Panc1 (cell line): ENCODE measurements around the gene APPL2. TPM values are rescaled to one million over a fixed set of nuclear protein-coding genes. Genes with fewer than 3 reads are reported as not detected.

Experiments
- ATAC-seq: fragments of 200-7000 bp; cut with Tn5 transposase; 2 replicates; pipeline ENCODE4 v1.9.1; 2020; ENCODE audit warnings: mild to moderate bottlenecking, moderate library complexity
- BruUV-seq: library from RNA; stranded (reverse); fragments of 400-500 nt; replicated peaks from 2 replicates; lab custom pipeline; 2021; lab: Mats Ljungman, UMichigan
- CTCF ChIA-PET: fragments of 300-600 bp; sonication (Branson Sonifier 250); formaldehyde crosslinking; loops from one replicate; lab custom pipeline; 2022; ENCODE audit warnings: antibody characterized with exemption; lab: Charles Lee
- POLR2A ChIA-PET: fragments of 300-600 bp; sonication (Branson Sonifier 250); formaldehyde crosslinking; loops from one replicate; lab custom pipeline; 2022; ENCODE audit warnings: antibody characterized with exemption; lab: Charles Lee
- DNase-seq: peaks from one replicate; pipeline ENCODE4 v3.0.0-alpha.2; 2010; ENCODE audit warnings: low read depth, low spot score
- H3K27ac ChIP-seq: 2 replicates; pipeline ENCODE4 v1.5.1; 2011; ENCODE audit warnings: mild to moderate bottlenecking, low read length, inconsistent platforms
- H3K27me3 ChIP-seq: fragments of 200-500 bp; sonication (Bioruptor generic); 2 replicates; pipeline ENCODE4 v1.6.0; 2014; ENCODE audit warnings: low read length, inconsistent platforms; ENCODE audit not compliant: control insufficient read depth, insufficient read depth
- H3K36me3 ChIP-seq: fragments of 200-500 bp; sonication (Bioruptor generic); 2 replicates; pipeline ENCODE4 v1.5.1; 2014; ENCODE audit warnings: inconsistent platforms, mild to moderate bottlenecking, low read length, moderate library complexity; ENCODE audit not compliant: control insufficient read depth, insufficient read depth
- H3K4me1 ChIP-seq: 2 replicates; pipeline ENCODE4 v1.5.1; 2011; ENCODE audit warnings: inconsistent platforms, mild to moderate bottlenecking, low read length, moderate library complexity; ENCODE audit not compliant: control insufficient read depth, insufficient read depth
- H3K4me3 ChIP-seq, 2 experiments: 2 replicates each; pipeline ENCODE4 v1.5.1; 2011 to 2012; ENCODE audit warnings: low read depth in 2 of 2, low read length in 2 of 2, mild to moderate bottlenecking in 2 of 2, inconsistent platforms in 1 of 2, moderate library complexity in 1 of 2
- H3K9me3 ChIP-seq: fragments of 200-500 bp; sonication (Bioruptor generic); 2 replicates; pipeline ENCODE4 v1.5.1; 2014; ENCODE audit warnings: low read depth, mild to moderate bottlenecking, inconsistent platforms, low read length, moderate library complexity; ENCODE audit not compliant: control insufficient read depth, insufficient read depth
- POLR2AphosphoS5 ChIP-seq: IDR thresholded peaks from 2 replicates; pipeline ENCODE4 v1.6.1; 2012; ENCODE audit warnings: mild to moderate bottlenecking, low read depth, low read length, moderate library complexity
- SIN3A ChIP-seq: IDR thresholded peaks from 2 replicates; pipeline ENCODE4 v1.6.1; 2012; ENCODE audit warnings: low read depth, mild to moderate bottlenecking, low read length, moderate library complexity, borderline replicate concordance; ENCODE audit not compliant: insufficient read depth
- TCF7L2 ChIP-seq: IDR thresholded peaks from 2 replicates; pipeline ENCODE4 v1.6.1; 2011; ENCODE audit warnings: mild to moderate bottlenecking, low read depth, low read length, inconsistent platforms
- in situ Hi-C: cut with HindIII; loops from 2 replicates; pipeline ENCODE4 v1.10.0; 2016; ENCODE audit warnings: low sequenced_read_pairs, low pct_unique_long_range_greater_than_20kb
- intact Hi-C: fragments of 100-400 bp; cut with micrococcal nuclease; formaldehyde crosslinking; loops from one replicate; pipeline ENCODE4 v1.10.0; 2022; ENCODE audit not compliant: unreplicated experiment
- total RNA-seq: library from RNA; stranded (reverse); gene quantifications from one replicate; pipeline ENCODE4 v1.2.1, GENCODE V29; 2021; ENCODE audit not compliant: unreplicated experiment
- TF ChIP-seq, protein P1 (sequence below), 2 experiments: IDR thresholded peaks; 2 replicates each; pipeline ENCODE4 v1.6.1; 2011 to 2012; ENCODE audit warnings: low read depth in 2 of 2, control low read depth in 1 of 2, low read length in 1 of 2, mild to moderate bottlenecking in 1 of 2, moderate library complexity in 1 of 2; ENCODE audit not compliant: insufficient read depth in 1 of 2
- TF ChIP-seq, protein P2 (sequence below): fragments of 450-650 bp; IDR thresholded peaks from 2 replicates; pipeline ENCODE4 v1.5.1; 2017; ENCODE audit warnings: mild to moderate bottlenecking

Gene APPL2
- total RNA-seq, 1 experiment from 2014 or later, result 21.2 TPM

- H3K9me3 ChIP-seq, result no peaks in the 10 kb centered on the region
- peaks cover 2% of the 10 kb centered on the region; the same call in 1 of the 2 replicates for H3K36me3 ChIP-seq
- TF ChIP-seq TCF7L2 (no peak), POLR2AphosphoS5 (no peak), SIN3A (no peak)
- TF ChIP-seq, protein P1, sequence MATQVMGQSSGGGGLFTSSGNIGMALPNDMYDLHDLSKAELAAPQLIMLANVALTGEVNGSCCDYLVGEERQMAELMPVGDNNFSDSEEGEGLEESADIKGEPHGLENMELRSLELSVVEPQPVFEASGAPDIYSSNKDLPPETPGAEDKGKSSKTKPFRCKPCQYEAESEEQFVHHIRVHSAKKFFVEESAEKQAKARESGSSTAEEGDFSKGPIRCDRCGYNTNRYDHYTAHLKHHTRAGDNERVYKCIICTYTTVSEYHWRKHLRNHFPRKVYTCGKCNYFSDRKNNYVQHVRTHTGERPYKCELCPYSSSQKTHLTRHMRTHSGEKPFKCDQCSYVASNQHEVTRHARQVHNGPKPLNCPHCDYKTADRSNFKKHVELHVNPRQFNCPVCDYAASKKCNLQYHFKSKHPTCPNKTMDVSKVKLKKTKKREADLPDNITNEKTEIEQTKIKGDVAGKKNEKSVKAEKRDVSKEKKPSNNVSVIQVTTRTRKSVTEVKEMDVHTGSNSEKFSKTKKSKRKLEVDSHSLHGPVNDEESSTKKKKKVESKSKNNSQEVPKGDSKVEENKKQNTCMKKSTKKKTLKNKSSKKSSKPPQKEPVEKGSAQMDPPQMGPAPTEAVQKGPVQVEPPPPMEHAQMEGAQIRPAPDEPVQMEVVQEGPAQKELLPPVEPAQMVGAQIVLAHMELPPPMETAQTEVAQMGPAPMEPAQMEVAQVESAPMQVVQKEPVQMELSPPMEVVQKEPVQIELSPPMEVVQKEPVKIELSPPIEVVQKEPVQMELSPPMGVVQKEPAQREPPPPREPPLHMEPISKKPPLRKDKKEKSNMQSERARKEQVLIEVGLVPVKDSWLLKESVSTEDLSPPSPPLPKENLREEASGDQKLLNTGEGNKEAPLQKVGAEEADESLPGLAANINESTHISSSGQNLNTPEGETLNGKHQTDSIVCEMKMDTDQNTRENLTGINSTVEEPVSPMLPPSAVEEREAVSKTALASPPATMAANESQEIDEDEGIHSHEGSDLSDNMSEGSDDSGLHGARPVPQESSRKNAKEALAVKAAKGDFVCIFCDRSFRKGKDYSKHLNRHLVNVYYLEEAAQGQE (IDR thresholded peaks at IDR 0.05; ENCODE audit: insufficient read depth in 1 of 2, low read depth in 2 of 2, low read length in 1 of 2), result no peak
- TF ChIP-seq, protein P2, sequence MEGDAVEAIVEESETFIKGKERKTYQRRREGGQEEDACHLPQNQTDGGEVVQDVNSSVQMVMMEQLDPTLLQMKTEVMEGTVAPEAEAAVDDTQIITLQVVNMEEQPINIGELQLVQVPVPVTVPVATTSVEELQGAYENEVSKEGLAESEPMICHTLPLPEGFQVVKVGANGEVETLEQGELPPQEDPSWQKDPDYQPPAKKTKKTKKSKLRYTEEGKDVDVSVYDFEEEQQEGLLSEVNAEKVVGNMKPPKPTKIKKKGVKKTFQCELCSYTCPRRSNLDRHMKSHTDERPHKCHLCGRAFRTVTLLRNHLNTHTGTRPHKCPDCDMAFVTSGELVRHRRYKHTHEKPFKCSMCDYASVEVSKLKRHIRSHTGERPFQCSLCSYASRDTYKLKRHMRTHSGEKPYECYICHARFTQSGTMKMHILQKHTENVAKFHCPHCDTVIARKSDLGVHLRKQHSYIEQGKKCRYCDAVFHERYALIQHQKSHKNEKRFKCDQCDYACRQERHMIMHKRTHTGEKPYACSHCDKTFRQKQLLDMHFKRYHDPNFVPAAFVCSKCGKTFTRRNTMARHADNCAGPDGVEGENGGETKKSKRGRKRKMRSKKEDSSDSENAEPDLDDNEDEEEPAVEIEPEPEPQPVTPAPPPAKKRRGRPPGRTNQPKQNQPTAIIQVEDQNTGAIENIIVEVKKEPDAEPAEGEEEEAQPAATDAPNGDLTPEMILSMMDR, result no peak
- CTCF ChIA-PET, result no interaction called here
- DNase-seq (no peak), ATAC-seq (no peak)
- BruUV-seq, result no TSS peak
- in situ Hi-C loops, result no loop called here
- H3K4me3 ChIP-seq, result no peak overlapping the region
- H3K27me3 ChIP-seq, result no peaks in the 10 kb centered on the region
- H3K4me1 ChIP-seq, result no peaks in the 10 kb centered on the region
- no peak overlapping the region for H3K27ac ChIP-seq
- intact Hi-C loops, result no loop called here
- POLR2A ChIA-PET, result no interaction called here
These were observed 9.8 kb downstream of the APPL2 start for GRCh38 chr12:105226219-105226618.

- peaks cover 2% of the 10 kb centered on the region; the same call in 1 of the 2 replicates for H3K36me3 ChIP-seq
These were observed 10.4 kb downstream of the APPL2 start for GRCh38 chr12:105225505-105226015.

More at GRCh38 chr12:105225505-105226015, 10.4 kb downstream of the APPL2 start:
- H3K27me3 ChIP-seq, result no peaks in the 10 kb centered on the region
- in situ Hi-C loops (no loop called here), intact Hi-C loops (no loop called here)
- CTCF ChIA-PET, result interaction anchor here (0.6 kb wide), 1 partner anchor 36 kb away, joined by 5 read pairs; no protein-coding TSS in a partner anchor
- DNase-seq (no peak), ATAC-seq (no peak)
- TF ChIP-seq, protein P2, result no peak
- TF ChIP-seq, protein P1 (IDR thresholded peaks at IDR 0.05; ENCODE audit: insufficient read depth in 1 of 2, low read depth in 2 of 2, low read length in 1 of 2), result no peak
- TF ChIP-seq POLR2AphosphoS5 (no peak), SIN3A (no peak)
- H3K4me1 ChIP-seq, result no peaks in the 10 kb centered on the region
- H3K9me3 ChIP-seq, result no peaks in the 10 kb centered on the region
- H3K27ac ChIP-seq, result no peak overlapping the region
- BruUV-seq, result no TSS peak
- POLR2A ChIA-PET, result no interaction called here
- H3K4me3 ChIP-seq, result no peak overlapping the region
